NCI-H2196 treated with DMSO at 0.1 percent for 48 hours (cell line): ENCODE data around the gene CHSY1.

ENCODE experiments used
- DNase-seq: peaks from one replicate; lab custom pipeline; 2025; ENCODE audit not compliant: unreplicated experiment; lab: John Stamatoyannopoulos, UW

CHSY1 gene

DNA sequence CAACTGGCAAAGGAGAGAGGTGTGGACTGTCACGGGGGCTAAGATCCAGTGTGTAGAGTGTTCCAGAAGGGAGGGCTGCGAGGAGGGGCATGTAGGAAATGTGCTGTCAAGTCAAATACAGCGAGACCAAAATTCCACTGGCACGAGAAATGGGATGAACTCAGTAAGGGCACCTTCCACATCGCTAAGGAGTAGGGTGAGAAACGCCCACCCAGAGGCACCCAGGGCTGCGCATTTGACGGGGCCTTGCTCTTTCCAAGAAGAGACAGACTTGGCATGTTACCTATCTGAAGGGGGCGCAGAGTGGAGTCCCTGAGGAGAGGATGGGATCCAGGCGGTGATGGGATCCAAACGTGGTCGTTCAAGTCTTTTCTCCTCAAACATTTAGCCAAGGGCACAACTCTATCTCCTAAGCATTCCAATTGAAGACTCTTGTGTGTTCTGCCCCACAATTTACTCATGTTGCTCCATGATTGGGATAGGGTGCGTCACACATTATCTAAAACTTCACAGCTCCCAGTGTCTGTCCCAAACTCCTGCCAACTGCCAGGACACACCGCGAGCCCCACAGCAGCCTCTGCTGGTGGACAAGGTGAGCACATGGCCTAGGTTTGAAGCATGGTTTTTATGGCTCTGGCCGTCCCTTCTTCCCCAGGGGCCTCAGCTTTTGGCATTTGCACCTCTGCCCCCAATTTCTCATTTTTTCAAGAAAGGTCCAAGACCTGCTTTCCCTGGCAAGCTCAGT, 17.8 kb upstream of the CHSY1 start:
- no peak for DNase-seq

DNA sequence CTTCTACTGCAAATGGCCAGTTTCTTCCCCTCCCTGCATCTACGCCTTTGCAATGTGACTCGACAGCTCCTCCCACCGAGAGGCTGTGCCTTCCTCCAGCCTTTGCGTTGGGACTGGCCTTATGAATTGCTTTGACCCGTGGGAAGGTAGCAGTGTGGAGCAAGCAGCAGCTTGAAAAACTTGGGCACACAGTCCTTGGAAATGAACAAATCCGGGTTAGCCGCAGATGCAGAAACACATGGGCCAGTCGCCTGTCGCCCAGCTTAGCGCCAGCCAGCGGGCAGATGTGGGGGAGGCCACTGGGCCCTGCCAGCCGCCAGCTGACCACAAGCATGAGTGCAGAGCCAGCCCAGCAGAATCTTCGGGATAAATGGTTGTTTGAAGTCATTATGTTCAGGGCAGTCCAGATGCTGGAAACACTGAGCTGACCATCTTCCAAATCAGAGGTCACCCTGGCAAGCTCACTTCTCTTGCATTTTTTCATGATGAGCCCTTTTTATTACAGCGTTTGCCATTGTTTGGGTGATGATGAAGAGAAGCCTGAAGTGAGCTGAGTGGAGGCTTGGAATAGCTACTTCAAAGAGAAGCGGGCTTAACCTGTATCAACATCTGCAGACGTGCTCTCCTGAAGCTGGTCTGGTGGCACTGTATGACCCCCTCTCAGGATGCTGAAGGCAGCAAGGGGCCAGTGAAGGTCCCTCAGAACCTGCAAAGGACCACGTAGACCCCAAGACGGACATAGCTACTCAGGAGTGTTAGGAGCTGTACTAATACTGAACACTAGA, 15.7 kb upstream of the CHSY1 start:
- no peak for DNase-seq

DNA sequence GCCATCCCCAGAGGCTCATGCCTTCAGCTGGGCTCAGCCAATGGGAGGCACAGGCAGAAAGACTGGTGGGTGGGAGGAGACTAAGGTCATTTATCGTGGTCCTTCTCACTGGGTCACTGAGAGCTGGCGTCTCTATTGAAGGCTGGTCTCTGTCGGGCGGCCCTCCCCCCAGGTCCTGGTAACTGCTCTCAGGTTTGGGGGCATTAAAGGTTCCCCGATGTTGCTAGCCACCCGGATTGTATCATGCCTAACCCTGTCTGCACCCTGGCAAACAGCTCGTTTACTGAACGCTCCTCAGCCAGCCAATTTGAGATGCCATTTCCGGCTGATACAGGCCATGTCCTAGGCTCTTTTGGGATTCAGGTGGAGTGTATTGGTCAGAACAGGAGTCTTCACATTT, 14.9 kb upstream of the CHSY1 start:
- DNase-seq = no peak

DNA sequence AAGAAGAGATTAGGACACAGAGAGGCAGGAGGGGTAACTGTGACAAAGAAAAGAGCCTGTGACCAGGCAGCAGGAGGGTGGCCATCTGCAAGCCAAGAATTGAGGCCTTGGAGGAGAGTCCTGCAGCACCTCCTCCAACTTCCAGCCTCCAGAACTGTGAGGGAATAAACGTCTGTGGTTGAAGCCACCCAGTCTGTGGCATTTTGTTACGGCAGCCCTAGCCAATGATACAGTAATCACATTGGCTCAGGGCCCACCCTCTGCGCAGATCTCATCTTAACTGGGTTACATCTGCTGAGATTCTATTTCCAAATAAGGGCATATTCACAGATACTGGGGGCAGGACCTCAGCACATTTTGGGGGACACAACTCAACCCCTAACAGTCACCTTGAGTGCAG, 14.2 kb upstream of the CHSY1 start:
- DNase-seq = no peak

- no peak for DNase-seq
Measured at GRCh38 chr15:101264911-101265641, 13.2 kb upstream of the CHSY1 start.

DNA sequence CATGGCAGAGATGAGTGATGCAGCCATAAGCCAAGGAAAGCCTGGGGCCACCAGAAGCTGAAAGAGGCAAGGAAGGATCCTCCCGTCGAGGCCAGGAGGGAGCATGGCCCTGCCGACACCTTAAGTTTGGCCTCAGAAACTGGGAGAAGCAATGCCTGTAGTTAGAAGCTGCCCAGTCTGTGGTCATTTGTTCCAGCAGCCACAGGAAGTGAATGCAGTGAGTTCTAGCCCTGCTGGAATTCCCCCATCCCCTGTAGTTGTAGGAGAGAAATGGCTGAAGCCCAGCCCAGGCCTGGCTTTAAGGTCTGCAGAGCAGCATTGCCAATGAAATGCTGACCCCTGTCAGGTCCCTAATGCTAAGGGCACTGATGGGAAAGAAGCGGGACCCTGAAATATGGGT, 12.2 kb upstream of the CHSY1 start:
- DNase-seq = no peak

- no peak for DNase-seq
Measured at GRCh38 chr15:101262551-101262950, 10.7 kb upstream of the CHSY1 start.

DNA sequence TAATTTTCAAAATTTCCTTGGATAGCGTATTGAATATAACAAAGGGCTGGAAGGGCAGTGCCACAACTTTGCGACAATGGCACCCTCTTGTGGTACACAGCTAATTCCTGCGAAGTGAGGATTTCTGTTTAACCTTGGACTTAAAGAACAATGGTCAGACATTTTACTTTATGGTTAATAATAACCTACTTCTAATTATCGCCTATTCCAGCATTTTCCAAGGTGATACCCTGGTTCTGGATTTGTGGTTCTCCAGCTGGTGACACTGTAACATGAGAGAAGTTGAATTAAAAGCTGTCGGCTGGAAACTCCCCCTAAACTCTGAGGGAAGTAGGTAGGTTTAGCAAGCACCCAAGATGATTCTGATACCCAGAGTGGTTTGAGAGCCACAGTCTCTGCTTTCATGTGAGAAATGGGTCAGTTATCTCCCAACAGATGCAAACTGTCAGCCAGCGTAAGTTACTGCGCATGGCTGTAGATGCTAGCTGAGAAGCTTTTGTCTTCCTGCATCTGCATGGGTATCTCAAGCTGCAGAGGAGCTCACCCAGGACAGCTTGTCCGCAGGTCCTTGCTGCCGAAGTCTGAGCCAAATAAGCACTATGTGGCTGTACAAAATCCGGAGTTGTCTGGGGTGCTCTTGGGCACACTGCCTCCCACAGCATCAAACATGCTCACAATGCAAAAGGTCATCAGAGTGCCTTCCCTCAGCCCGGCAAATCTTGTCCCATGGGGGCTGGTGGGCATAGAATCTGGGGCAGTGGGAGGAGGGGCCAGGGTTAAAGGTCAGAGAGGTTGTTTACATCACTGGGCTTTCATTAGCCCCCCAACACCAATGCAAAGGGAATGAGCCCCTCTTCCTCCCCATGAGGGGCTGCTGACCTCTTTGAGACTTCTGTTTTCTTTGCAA, 6.6 kb upstream of the CHSY1 start:
- DNase-seq = peak; percentile 24

GRCh38 chr15:101256757-101257156, 4.9 kb upstream of the CHSY1 start:
- no peak for DNase-seq

GRCh38 chr15:101255615-101256241, 3.9 kb upstream of the CHSY1 start:
- DNase-seq = no peak

GRCh38 chr15:101255051-101255395, 3.2 kb upstream of the CHSY1 start:
- no peak for DNase-seq

DNA sequence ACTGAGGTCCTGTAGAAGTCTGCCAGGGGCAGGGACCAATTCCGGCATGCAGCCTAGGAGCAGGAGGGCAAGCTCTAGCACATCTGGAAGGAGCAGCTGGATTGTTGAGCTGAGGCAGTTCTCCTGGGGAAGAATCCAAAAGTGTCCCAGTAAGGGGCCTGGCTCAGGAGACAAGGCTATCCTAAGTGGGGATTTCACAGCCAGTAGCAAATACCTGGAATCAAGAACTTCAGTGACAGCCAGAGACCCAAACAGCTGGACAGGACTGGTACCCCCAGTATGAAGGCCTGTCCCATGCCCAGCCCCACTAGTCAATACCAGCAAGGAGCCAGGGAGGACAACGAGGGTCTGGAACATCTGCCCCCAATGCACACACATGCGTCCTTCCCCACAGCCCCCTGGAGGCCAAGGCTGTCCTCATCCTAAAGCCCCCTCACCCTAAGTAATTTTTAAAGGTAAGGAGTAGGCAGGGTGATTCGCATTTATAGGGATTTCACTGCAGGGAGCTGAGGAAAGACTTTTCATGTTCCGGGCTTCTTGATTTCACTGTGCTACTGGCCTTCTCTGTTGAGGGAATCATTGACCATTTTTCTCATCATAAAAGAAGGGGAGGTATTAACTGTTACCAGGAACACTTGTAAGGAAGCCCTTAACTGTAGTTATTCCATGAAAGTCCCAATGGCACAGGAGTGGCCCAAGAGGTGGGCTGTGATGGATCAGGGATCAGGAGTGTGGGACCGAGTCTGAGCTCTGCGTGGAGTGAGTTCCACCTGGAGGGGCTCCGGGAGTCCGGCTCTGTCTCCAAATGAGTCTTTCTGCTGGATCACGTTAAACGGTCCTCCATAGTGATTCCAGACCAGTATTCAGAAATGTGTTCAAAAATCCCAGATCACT, 2.6 kb upstream of the CHSY1 start:
- DNase-seq = no peak

DNA sequence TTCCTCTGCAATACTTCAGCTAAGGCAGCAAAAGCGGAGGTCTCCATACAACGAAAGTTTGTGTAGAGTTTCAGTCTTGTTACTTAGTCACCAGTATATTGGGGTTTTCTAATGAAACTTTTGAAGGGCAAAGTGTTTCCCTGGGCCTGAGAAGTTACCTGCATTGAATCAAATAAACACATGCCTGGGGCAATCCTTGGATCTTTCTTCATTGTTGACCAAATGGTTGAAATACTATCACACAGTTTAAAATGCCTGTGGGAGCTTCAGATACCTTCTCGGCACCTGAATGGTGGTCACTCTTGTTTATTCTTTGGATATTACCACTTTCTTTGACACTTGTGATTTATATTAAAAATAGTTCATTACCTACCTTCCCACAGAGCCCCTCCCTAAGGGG, 988 bp upstream of the CHSY1 start:
- DNase-seq = no peak

DNA sequence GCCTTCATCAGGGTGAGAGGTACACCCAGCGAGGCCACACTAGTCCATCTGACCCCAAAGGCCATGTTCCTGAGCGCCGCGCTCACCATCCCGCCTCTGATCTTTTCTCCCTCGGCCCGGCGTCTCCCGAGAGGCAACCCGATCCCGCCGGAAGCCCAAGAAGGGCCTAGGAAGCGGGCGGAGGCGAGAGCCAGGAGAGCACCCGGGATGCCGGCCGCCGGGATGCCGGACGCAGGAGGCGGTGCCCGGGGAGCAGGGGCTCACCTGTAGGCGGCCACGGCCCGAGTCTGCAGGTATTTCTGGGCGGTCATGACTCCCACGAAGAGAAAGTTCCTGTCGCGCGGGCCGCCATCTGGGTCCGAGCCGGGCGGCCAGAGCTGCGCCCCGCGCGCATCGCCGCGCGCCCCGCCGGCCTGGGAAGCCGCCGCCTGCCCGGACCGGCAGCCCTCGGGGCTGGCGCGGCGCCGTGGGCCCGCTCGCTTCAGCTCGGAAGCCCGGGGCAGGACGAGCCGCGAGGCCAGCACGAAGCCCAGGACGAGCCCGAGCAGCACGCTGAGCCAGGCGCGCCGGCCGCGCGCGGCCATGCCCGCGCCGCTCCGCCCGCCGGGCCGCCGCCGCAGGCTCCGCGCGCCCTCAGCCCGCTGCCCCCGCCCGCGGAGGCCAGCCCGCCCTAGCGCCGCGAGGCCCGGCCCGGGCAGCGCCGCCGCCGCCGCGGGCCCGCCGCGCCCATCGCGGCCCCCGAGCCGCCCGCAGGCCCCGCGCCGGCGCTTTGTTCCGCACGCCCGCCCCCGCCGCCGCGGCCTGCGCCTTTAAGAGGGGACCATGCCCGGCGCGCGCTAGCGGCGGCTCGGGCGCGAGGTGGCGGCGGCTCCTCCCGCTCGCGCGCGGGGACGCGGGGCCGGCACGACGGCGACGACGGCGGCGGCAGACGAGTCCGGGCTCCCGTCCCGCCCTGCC, 697 bp downstream of the CHSY1 start:
- no peak for DNase-seq

GRCh38 chr15:101250341-101250831, 1.5 kb downstream of the CHSY1 start:
- DNase-seq = no peak

DNA sequence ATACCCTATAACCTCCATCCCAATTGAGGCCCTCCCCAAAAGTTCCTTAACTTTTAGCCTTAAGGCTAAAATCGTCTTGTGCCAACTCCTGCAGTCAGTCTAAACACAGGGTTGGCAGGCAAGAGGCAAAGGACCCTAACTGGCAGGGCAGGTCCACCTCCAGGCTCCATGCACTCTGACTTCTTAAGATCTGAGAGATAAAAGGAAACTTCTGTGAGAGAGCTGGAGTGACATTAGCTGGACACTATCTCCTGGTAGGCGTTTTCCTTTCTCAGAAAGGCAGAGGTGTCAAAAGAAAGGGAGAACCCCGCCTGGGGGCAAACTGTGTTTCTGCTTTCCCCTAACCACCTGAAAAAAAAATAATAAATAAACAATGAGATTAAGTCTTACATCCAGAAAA, 3.6 kb downstream of the CHSY1 start:
- DNase-seq = no peak

DNA sequence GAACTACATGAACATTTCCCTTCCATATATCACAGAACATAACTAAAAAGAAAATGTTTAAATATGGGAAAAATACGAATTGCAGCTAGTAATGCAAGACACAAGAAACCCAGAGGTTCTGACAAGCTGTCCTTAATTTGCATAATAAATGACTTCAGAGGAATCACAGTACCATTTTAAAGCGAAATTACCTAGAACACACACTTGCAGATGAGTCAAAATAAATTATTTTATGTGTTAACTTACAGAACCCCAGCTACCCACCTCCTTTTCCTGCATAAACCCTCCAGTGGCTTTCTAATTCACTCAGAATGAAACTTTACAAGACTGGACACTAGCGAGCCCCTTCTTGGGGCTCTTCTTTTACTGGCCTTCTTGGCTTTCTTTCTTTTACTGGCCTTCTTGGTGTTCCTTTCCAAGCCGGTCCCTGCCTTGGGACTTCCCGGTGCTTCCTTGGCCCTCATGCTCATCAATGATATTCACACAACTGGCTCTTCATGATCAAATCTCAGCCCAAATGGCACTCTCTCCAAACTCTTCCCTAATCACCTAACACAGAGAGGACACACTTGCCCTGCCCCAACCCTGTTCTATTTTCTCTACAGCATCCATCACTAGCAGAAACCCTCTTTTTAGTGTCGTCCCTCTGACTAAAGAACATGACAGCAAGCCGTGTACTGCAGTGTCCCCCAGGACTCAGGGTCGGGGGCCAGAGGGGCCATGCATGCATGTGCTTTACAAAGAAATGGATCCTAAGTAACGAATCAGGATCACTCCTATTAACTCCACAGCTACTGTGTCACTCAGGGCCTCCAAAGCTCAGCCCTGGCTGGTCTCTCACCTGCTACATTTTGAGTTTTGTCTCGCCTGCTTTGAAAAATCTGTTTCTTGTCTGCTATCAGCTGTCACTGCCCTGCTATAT, 4.8 kb downstream of the CHSY1 start:
- DNase-seq = no peak
